Measurements from ENCODE around the gene EGLN1. TPM values are rescaled to one million over a fixed set of nuclear protein-coding genes. Genes with fewer than 3 reads are reported as not detected.

The EGLN1 gene
- polyA plus RNA-seq, 2 of the 4 experiments (the other 2 are of a cell fraction): 57.7 to 156 TPM

GRCh38 chr1:231318568-231318967 lies 103.5 kb downstream of the EGLN1 start:
- WGBS (ENCODE audit: missing lambda C conversion rate): 74% methylated on average over 4 of the region's 4 CpGs
- Histone ChIP-seq H3K4me3 (no peak overlapping the region), H3K27ac (no peak overlapping the region), H3K9me3 (no peaks in the 10 kb centered on the region), H3K4me1 (no peaks in the 10 kb centered on the region), H3K4me2 (no peak overlapping the region)
- ChIA-PET CTCF (interaction anchor here (0.6 to 1.4 kb wide), 4 partner anchors 15 to 280 kb away, joined by 3 to 4 read pairs (median 4); no protein-coding TSS in a partner anchor), POLR2A (no interaction called here)
- TF ChIP-seq SREBF2 (IDR thresholded peaks at IDR 0.05) (no peak), CBX2 (IDR thresholded peaks at IDR 0.05; ENCODE audit: borderline replicate concordance, low read depth) (no peak), PBX3 (IDR thresholded peaks at IDR 0.05) (no peak), HOXA7 (CRISPR knock-in tag; IDR thresholded peaks at IDR 0.05) (no peak), POLR2AphosphoS2 (conservative IDR thresholded peaks at IDR 0.05; ENCODE audit: low read length) (no peak), EP300 (IDR thresholded peaks at IDR 0.05) (no peak), BHLHE40 (IDR thresholded peaks at IDR 0.05; ENCODE audit: low read depth, low read length) (no peak), HOXB13 (CRISPR knock-in tag; IDR thresholded peaks at IDR 0.05; ENCODE audit: low read depth) (no peak), HOXB5 (CRISPR knock-in tag; IDR thresholded peaks at IDR 0.05) (no peak), NR3C1 (IDR thresholded peaks at IDR 0.05) (no peak), HDAC2 (IDR thresholded peaks at IDR 0.05) (no peak), HEYL (CRISPR knock-in tag; IDR thresholded peaks at IDR 0.05) (no peak), FOSL2 (IDR thresholded peaks at IDR 0.05) (no peak), FOSL2 (CRISPR knock-in tag; IDR thresholded peaks at IDR 0.05) (no peak), POLR2A (IDR thresholded peaks at IDR 0.05; ENCODE audit: low read length) (no peak)
- FAIRE-seq: no peak
- ATAC-seq: no peak
- no peak for DNase-seq (ENCODE audit: low read depth in 1 of 2, low spot score in 1 of 2)

GRCh38 chr1:231318015-231318355 lies 104.1 kb downstream of the EGLN1 start:
- ATAC-seq: no peak
- ChIA-PET POLR2A (no interaction called here), CTCF (interaction anchor here (1.1 to 1.4 kb wide), 3 partner anchors 15 to 280 kb away, joined by 3 to 4 read pairs (median 4); no protein-coding TSS in a partner anchor)
- Histone ChIP-seq H3K4me2 (no peak overlapping the region), H3K9me3 (no peaks in the 10 kb centered on the region), H3K4me3 (no peak overlapping the region), H3K4me1 (no peaks in the 10 kb centered on the region), H3K27ac (no peak overlapping the region)
- DNase-seq (ENCODE audit: low read depth in 1 of 2, low spot score in 1 of 2): no peak
- no peak for TF ChIP-seq KDM5A (IDR thresholded peaks at IDR 0.05)
- TF ChIP-seq EHF (CRISPR knock-in tag; IDR thresholded peaks at IDR 0.05): no peak
- TF ChIP-seq GATA3 (IDR thresholded peaks at IDR 0.05; ENCODE audit: borderline replicate concordance): no peak
- no peak for TF ChIP-seq MAFK (IDR thresholded peaks at IDR 0.05; ENCODE audit: partially characterized antibody)
- TF ChIP-seq USF2 (IDR thresholded peaks at IDR 0.05): no peak
- no peak for FAIRE-seq
- WGBS (ENCODE audit: missing lambda C conversion rate): 89% methylated on average over 15 of the region's 15 CpGs

GRCh38 chr1:231317306-231318014 lies 104.6 kb downstream of the EGLN1 start:
- POLR2A ChIA-PET: no interaction called here
- CTCF ChIA-PET: interaction anchor here (0.8 to 2.3 kb wide), 5 partner anchors 14 to 281 kb away, joined by 3 to 11 read pairs (median 4); no protein-coding TSS in a partner anchor
- no peaks in the 10 kb centered on the region for H3K4me1 ChIP-seq
- WGBS (ENCODE audit: missing lambda C conversion rate): 87% methylated on average over 30 of the region's 44 CpGs
- H3K9me3 ChIP-seq: no peaks in the 10 kb centered on the region
- no peak for DNase-seq (ENCODE audit: low read depth in 1 of 2, low spot score in 1 of 2)
- no peak overlapping the region for H3K4me3 ChIP-seq
- no peak for ATAC-seq
- no peak for FAIRE-seq
- no peak overlapping the region for H3K4me2 ChIP-seq
- no peak for TF ChIP-seq JUNB (IDR thresholded peaks at IDR 0.05)
- TF ChIP-seq CHD2 (IDR thresholded peaks at IDR 0.05; ENCODE audit: low read length, partially characterized antibody): no peak
- no peak for TF ChIP-seq KDM5A (IDR thresholded peaks at IDR 0.05)
- no peak for TF ChIP-seq HEYL (CRISPR knock-in tag; IDR thresholded peaks at IDR 0.05)
- TF ChIP-seq EHF (CRISPR knock-in tag; IDR thresholded peaks at IDR 0.05): no peak
- no peak for TF ChIP-seq HOXB13 (CRISPR knock-in tag; IDR thresholded peaks at IDR 0.05; ENCODE audit: low read depth)
- no peak for TF ChIP-seq POLR2AphosphoS2 (conservative IDR thresholded peaks at IDR 0.05; ENCODE audit: low read length)
- TF ChIP-seq NPAS2 (CRISPR knock-in tag; IDR thresholded peaks at IDR 0.05; ENCODE audit: borderline replicate concordance): no peak
- TF ChIP-seq ZNF302 (CRISPR knock-in tag; IDR thresholded peaks at IDR 0.05): no peak
- TF ChIP-seq HOXB5 (CRISPR knock-in tag; IDR thresholded peaks at IDR 0.05): no peak
- no peak for TF ChIP-seq ZC3H11A (IDR thresholded peaks at IDR 0.05)
- no peak for TF ChIP-seq POLR2A (IDR thresholded peaks at IDR 0.05; ENCODE audit: low read length)
- no peak overlapping the region for H3K27ac ChIP-seq

All from A549 (cell line).